Neutrophil (primary cell): ENCODE results near the gene ANKRD37.

Experiments
- H3K27ac ChIP-seq: fragments of 200-600 bp; sonication (generic); 2 replicates; pipeline ENCODE4 v1.5.1; 2016; ENCODE audit warnings: mild to moderate bottlenecking, moderate library complexity
- H3K27me3 ChIP-seq: fragments of 200-600 bp; sonication (generic); 2 replicates; pipeline ENCODE4 v1.6.0; 2016; ENCODE audit warnings: mild to moderate bottlenecking
- H3K36me3 ChIP-seq: fragments of 200-600 bp; sonication (generic); 2 replicates; pipeline ENCODE4 v1.5.1; 2017
- H3K4me1 ChIP-seq, 2 experiments: fragments of 200-600 bp in 1 of 2; sonication (generic) in 1 of 2; 1 replicate in 1 of 2; 2 replicates in 1 of 2; pipeline versions ENCODE4 v1.5.1 to v1.6.1; 2013 to 2016; ENCODE audit warnings: low read depth in 1 of 2, low read length in 1 of 2, mild to moderate bottlenecking in 1 of 2, moderate library complexity in 1 of 2; ENCODE audit not compliant: control insufficient read depth in 1 of 2, insufficient read depth in 1 of 2
- H3K4me3 ChIP-seq, 2 experiments: fragments of 200-600 bp in 1 of 2; sonication (generic) in 1 of 2; 1 replicate in 1 of 2; 2 replicates in 1 of 2; pipeline ENCODE4 v1.5.1; 2013 to 2016; ENCODE audit warnings: low read depth in 1 of 2, low read length in 1 of 2, mild to moderate bottlenecking in 1 of 2, moderate library complexity in 1 of 2
- H3K9me3 ChIP-seq: fragments of 200-600 bp; sonication (generic); 2 replicates; pipeline ENCODE4 v1.5.1; 2016
- CTCF ChIP-seq: fragments of 200-600 bp; sonication (generic); IDR thresholded peaks from 2 replicates; pipeline ENCODE4 v1.5.1; 2016; ENCODE audit warnings: antibody characterized with exemption

The ANKRD37 gene

GRCh38 chr4:185371702-185372101 lies 24.9 kb upstream of the ANKRD37 start:
- no peak overlapping the region for H3K27ac ChIP-seq
- H3K4me3 ChIP-seq, result no peak overlapping the region
- H3K4me1 ChIP-seq, result no peaks in the 10 kb centered on the region
- H3K27me3 ChIP-seq, result peaks cover 39% of the 10 kb centered on the region
- no peaks in the 10 kb centered on the region for H3K36me3 ChIP-seq
- no peaks in the 10 kb centered on the region for H3K9me3 ChIP-seq
- TF ChIP-seq CTCF, result no peak

- Histone ChIP-seq H3K27ac (no peak overlapping the region), H3K27me3 (peaks cover 35% of the 10 kb centered on the region), H3K36me3 (no peaks in the 10 kb centered on the region), H3K9me3 (no peaks in the 10 kb centered on the region), H3K4me3 (no peak overlapping the region), H3K4me1 (no peaks in the 10 kb centered on the region)
- TF ChIP-seq CTCF, result no peak
Observed at GRCh38 chr4:185374027-185374426, 22.6 kb upstream of the ANKRD37 start.

- Histone ChIP-seq H3K36me3 (no peaks in the 10 kb centered on the region), H3K9me3 (no peaks in the 10 kb centered on the region), H3K4me1 (no peaks in the 10 kb centered on the region), H3K27me3 (peaks cover 35% of the 10 kb centered on the region), H3K27ac (no peak overlapping the region), H3K4me3 (no peak overlapping the region)
- TF ChIP-seq CTCF, result no peak
Observed at GRCh38 chr4:185374573-185374972, 22.1 kb upstream of the ANKRD37 start.

GRCh38 chr4:185378264-185378663 lies 18.4 kb upstream of the ANKRD37 start:
- Histone ChIP-seq H3K4me3 (no peak overlapping the region), H3K4me1 (no peaks in the 10 kb centered on the region), H3K27ac (no peak overlapping the region)

GRCh38 chr4:185379326-185380295 lies 17.0 kb upstream of the ANKRD37 start:
- no peaks in the 10 kb centered on the region for H3K36me3 ChIP-seq
- no peak overlapping the region for H3K4me3 ChIP-seq
- no peak overlapping the region for H3K27ac ChIP-seq
- peaks cover 0 to under 1% of the 10 kb centered on the region in 2 experiments for H3K4me1 ChIP-seq
- no peak for TF ChIP-seq CTCF
- no peaks in the 10 kb centered on the region for H3K9me3 ChIP-seq
- peaks cover 37% of the 10 kb centered on the region for H3K27me3 ChIP-seq

More at GRCh38 chr4:185378264-185378663, 18.4 kb upstream of the ANKRD37 start:
- Histone ChIP-seq H3K9me3 (no peaks in the 10 kb centered on the region), H3K36me3 (no peaks in the 10 kb centered on the region), H3K27me3 (peaks cover 37% of the 10 kb centered on the region)
- TF ChIP-seq CTCF, result no peak
